Measurements from ENCODE around the gene RRAD. TPM values are rescaled to one million over a fixed set of nuclear protein-coding genes. Genes with fewer than 3 reads are reported as not detected.
A peak's percentile ranks its signal among the peaks of the same experiment; 100 is the strongest.
"Not testable (repeated sequence)": the region's sequence is repeated elsewhere in the genome, so short reads cannot be mapped to it uniquely, and the experiment has no call there.

Gene RRAD
- total and polyA plus RNA-seq, 4 donors, result 0.14 to 0.61 (median 0.54) TPM

DNA sequence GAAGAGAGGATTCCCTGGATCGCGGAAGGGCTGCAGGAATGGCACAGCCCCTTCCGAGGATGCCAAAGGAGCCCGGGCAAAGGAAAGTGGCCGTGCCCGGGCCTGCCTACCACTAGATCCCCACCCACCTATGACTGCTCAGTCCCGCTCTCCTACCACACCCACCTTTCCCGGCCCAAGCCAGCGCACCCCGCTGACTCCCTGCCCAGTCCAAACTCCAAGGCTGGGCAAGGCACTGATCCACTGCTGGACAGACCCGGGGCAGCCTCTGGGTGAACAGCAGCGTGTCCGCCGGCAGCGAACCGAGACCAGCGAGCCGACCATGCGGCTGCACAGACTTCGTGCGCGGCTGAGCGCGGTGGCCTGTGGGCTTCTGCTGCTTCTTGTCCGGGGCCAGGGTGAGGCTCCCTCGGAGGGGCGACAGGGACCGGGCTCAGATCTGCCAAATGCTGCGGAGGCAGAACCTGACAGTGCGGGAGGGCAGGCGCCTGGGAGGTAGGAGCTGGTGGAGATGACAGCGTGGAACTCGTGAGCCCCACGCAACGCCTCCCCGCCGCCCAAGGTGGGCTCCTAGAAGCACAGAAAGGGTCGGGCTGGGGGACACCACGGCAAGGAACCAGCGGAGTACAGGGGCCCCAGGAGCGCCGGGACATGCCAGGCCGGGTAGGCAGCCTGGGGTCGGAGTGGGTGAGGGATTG is 10.1 kb upstream of the RRAD start, which contains the start of gene CES2:
Gene CES2 (plus strand): TSS at position 203 of the 698 bp plus-strand sequence. CDS start 120 bp downstream, at position 323.
- WGBS, result 16% methylated on average over 44 of the region's 44 CpGs

GRCh38 chr16:66934839-66935313 is 9.5 kb upstream of the RRAD start:
- H3K36me3 ChIP-seq (ENCODE audit: control insufficient read depth in 4 of 4, insufficient read depth in 3 of 4, low read depth in 1 of 4, low read length in 3 of 4); H3K27me3 ChIP-seq (ENCODE audit: control insufficient read depth in 4 of 4, insufficient read depth in 4 of 4, low read length in 3 of 4); DNase-seq (ENCODE audit: low spot score); H3K9me3 ChIP-seq (ENCODE audit: control insufficient read depth in 4 of 4, low read length in 3 of 4): not testable (repeated sequence)
- Histone ChIP-seq H3K27ac (ENCODE audit: low read depth in 1 of 2, low read length in 2 of 2) (peak overlapping the region; percentile 94 to 96), H3K9ac (ENCODE audit: low read depth in 1 of 2, low read length in 2 of 2) (peak overlapping the region; percentile 85 to 86), H3K4me3 (ENCODE audit: low read depth in 1 of 3, low read length in 3 of 3) (peak overlapping the region; percentile 77 to 93 (median 81)), H3K4me1 (ENCODE audit: control insufficient read depth in 4 of 4, insufficient read depth in 4 of 4, low read length in 3 of 4) (peaks cover 10 to 65% (median 53%) of the 10 kb centered on the region in 4 donors)
- WGBS, result 2% methylated on average over 21 of the region's 24 CpGs

More for the DNA sequence above, 10.1 kb upstream of the RRAD start, which contains the start of gene CES2:
- no peaks in the 10 kb centered on the region for H3K27me3 ChIP-seq (ENCODE audit: control insufficient read depth in 4 of 4, insufficient read depth in 4 of 4, low read length in 3 of 4)
- DNase-seq (ENCODE audit: low spot score), result peak; percentile 69
- H3K9ac ChIP-seq (ENCODE audit: low read depth in 1 of 2, low read length in 2 of 2), result peak within 1 kb of the TSS; percentile 89 to 93
- peak within 1 kb of the TSS; percentile 94 to 96 for H3K27ac ChIP-seq (ENCODE audit: low read depth in 1 of 2, low read length in 2 of 2)
- H3K4me3 ChIP-seq (ENCODE audit: low read depth in 1 of 3, low read length in 3 of 3), result peak within 1 kb of the TSS; percentile 77 to 93 (median 81)
- peaks cover 10 to 66% (median 54%) of the 10 kb centered on the region in 4 donors for H3K4me1 ChIP-seq (ENCODE audit: control insufficient read depth in 4 of 4, insufficient read depth in 4 of 4, low read length in 3 of 4)
- peaks cover 7 to 13% (median 12%) of the 10 kb centered on the region in 4 donors for H3K36me3 ChIP-seq (ENCODE audit: control insufficient read depth in 4 of 4, insufficient read depth in 3 of 4, low read depth in 1 of 4, low read length in 3 of 4)
- H3K9me3 ChIP-seq (ENCODE audit: control insufficient read depth in 4 of 4, low read length in 3 of 4), result no peaks in the 10 kb centered on the region
- TF ChIP-seq, protein P1, sequence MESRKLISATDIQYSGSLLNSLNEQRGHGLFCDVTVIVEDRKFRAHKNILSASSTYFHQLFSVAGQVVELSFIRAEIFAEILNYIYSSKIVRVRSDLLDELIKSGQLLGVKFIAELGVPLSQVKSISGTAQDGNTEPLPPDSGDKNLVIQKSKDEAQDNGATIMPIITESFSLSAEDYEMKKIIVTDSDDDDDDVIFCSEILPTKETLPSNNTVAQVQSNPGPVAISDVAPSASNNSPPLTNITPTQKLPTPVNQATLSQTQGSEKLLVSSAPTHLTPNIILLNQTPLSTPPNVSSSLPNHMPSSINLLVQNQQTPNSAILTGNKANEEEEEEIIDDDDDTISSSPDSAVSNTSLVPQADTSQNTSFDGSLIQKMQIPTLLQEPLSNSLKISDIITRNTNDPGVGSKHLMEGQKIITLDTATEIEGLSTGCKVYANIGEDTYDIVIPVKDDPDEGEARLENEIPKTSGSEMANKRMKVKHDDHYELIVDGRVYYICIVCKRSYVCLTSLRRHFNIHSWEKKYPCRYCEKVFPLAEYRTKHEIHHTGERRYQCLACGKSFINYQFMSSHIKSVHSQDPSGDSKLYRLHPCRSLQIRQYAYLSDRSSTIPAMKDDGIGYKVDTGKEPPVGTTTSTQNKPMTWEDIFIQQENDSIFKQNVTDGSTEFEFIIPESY (IDR thresholded peaks at IDR 0.05), result peak; percentile 48
- TF ChIP-seq, protein P2, sequence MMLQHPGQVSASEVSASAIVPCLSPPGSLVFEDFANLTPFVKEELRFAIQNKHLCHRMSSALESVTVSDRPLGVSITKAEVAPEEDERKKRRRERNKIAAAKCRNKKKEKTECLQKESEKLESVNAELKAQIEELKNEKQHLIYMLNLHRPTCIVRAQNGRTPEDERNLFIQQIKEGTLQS (IDR thresholded peaks at IDR 0.05), result no peak
- TF ChIP-seq TAF1 (conservative IDR thresholded peaks at IDR 0.05), result peak; percentile 94
- TF ChIP-seq REST (IDR thresholded peaks at IDR 0.05), result peak; percentile 95
- TF ChIP-seq SP1 (IDR thresholded peaks at IDR 0.05), result peak; percentile 86
- TF ChIP-seq MAX (IDR thresholded peaks at IDR 0.05), result peak; percentile 67
- TF ChIP-seq RAD21 (IDR thresholded peaks at IDR 0.05), result no peak
- peak; percentile 85 for TF ChIP-seq HNF4G (IDR thresholded peaks at IDR 0.05)
- TF ChIP-seq RXRA (IDR thresholded peaks at IDR 0.05), result peak; percentile 73 to 81
- TF ChIP-seq EGR1 (IDR thresholded peaks at IDR 0.05; ENCODE audit: low read depth in 2 of 2), result no peak
- no peak for TF ChIP-seq CTCF (IDR thresholded peaks at IDR 0.05; ENCODE audit: low read depth, low read length, missing input control)
- no peak for TF ChIP-seq FOXA1 (IDR thresholded peaks at IDR 0.05)
- TF ChIP-seq HNF4A (conservative IDR thresholded peaks at IDR 0.05), result peak; percentile 92 to 93
- peak; percentile 57 for TF ChIP-seq YY1 (IDR thresholded peaks at IDR 0.05)
- no peak for TF ChIP-seq FOXA2 (IDR thresholded peaks at IDR 0.05)
- peak in 1 of 2 donors; percentile 68 for TF ChIP-seq JUND (IDR thresholded peaks at IDR 0.05)
- TF ChIP-seq NR2F2 (IDR thresholded peaks at IDR 0.05), result no peak
- peak in 1 of 2 donors; percentile 53 for TF ChIP-seq GABPA (IDR thresholded peaks at IDR 0.05 in 1 of 2, conservative IDR thresholded peaks at IDR 0.05 in 1 of 2)

Data from liver (tissue), 9 donors.